GM12874 (cell line): Measurements from ENCODE around the gene TMCC2.

ENCODE experiments used
- CTCF ChIP-seq: IDR thresholded peaks from 2 replicates; pipeline ENCODE4 v1.5.1; 2011; ENCODE audit warnings: low read depth, mild to moderate bottlenecking, control low read depth, low read length, moderate library complexity; ENCODE audit not compliant: insufficient read depth

TMCC2 gene

GRCh38 chr1:205204552-205204951 lies 23.2 kb upstream of the TMCC2 start:
- no peak for TF ChIP-seq CTCF

- no peak for TF ChIP-seq CTCF
Measured at GRCh38 chr1:205205055-205205454, 22.7 kb upstream of the TMCC2 start.

GRCh38 chr1:205208811-205209210 lies 18.9 kb upstream of the TMCC2 start:
- no peak for TF ChIP-seq CTCF

- no peak for TF ChIP-seq CTCF
Measured at GRCh38 chr1:205210756-205211168, 17.0 kb upstream of the TMCC2 start.

- no peak for TF ChIP-seq CTCF
Measured at GRCh38 chr1:205211169-205211838, 16.4 kb upstream of the TMCC2 start, which contains the start of gene DSTYK. Gene DSTYK, minus strand, starts transcription at chr1:205211702. Its CDS starts 167 bp downstream, at chr1:205211535.

- TF ChIP-seq CTCF: no peak
Measured at GRCh38 chr1:205211839-205212536, 15.8 kb upstream of the TMCC2 start.

- no peak for TF ChIP-seq CTCF
Measured at GRCh38 chr1:205214756-205215155, 13.0 kb upstream of the TMCC2 start.
